ENCODE results near the gene SLCO4A1.

Gene SLCO4A1

GRCh38 chr20:62719250-62719935 lies 77.1 kb downstream of the SLCO4A1 start:
- DNase-seq = no peak

Data from NCI-H446 (cell line).